HepG2 (cell line): ENCODE results near the gene EMILIN3. TPM values are rescaled to one million over a fixed set of nuclear protein-coding genes. Genes with fewer than 3 reads are reported as not detected.

Experiments used
- ATAC-seq: fragments of 200-7000 bp; cut with Tn5 transposase; 3 replicates; pipeline ENCODE4 v1.9.1; 2020; ENCODE audit warnings: mild to moderate bottlenecking, moderate library complexity
- BruUV-seq: library from RNA; stranded (reverse); fragments of 400-500 nt; replicated peaks from 2 replicates; lab custom pipeline; 2021; lab: Mats Ljungman, UMichigan
- CTCF ChIA-PET: fragments of 300-600 bp; formaldehyde crosslinking; extraction: SDS; loops from one replicate; lab custom pipeline; 2021; ENCODE audit warnings: low total read pairs, inconsistent platforms, low intra/inter-chr PET ratio; lab: Yijun Ruan, JAX
- POLR2A ChIA-PET: fragments of 350-600 bp; sonication (Branson Sonifier 250); formaldehyde crosslinking; loops from one replicate; lab custom pipeline; 2020; ENCODE audit warnings: antibody characterized with exemption, inconsistent platforms; lab: Yijun Ruan, JAX
- DNase-seq: peaks from one replicate; pipeline ENCODE4 v3.0.0-alpha.2; 2015; ENCODE audit warnings: low spot score
- FAIRE-seq: peaks from 3 replicates; lab custom pipeline; 2011; peaks lifted over from hg19 to GRCh38; lab: Jason Lieb, UNC
- H2AFZ ChIP-seq: one replicate; pipeline ENCODE4 v1.6.1; 2011; ENCODE audit warnings: low read length, inconsistent platforms
- H3K27ac ChIP-seq: fragments of 300-600 bp; 3 replicates; pipeline ENCODE4 v1.8.0; 2011; ENCODE audit warnings: mixed run types, mild to moderate bottlenecking, mixed read lengths, low read length, inconsistent platforms; ENCODE audit not compliant: insufficient read depth; ENCODE audit errors: extremely low read length
- H3K27me3 ChIP-seq, 2 experiments: fragments of 200-600 bp in 1 of 2; 2 replicates in 1 of 2; 3 replicates in 1 of 2; pipeline versions ENCODE4 v1.6.0 to v1.8.0; 2011; ENCODE audit warnings: low read length in 2 of 2, mild to moderate bottlenecking in 2 of 2, moderate library complexity in 2 of 2, inconsistent platforms in 1 of 2; ENCODE audit not compliant: insufficient read depth in 2 of 2, control insufficient read depth in 1 of 2
- H3K36me3 ChIP-seq, 2 experiments: fragments of 200-600 bp in 1 of 2; replicated peaks in 1 of 2; 2 replicates in 1 of 2; 3 replicates in 1 of 2; pipeline versions ENCODE4 v1.5.1 to v1.8.0; 2011; ENCODE audit warnings: low read length in 2 of 2, inconsistent platforms in 1 of 2; ENCODE audit not compliant: insufficient read depth in 2 of 2, control insufficient read depth in 1 of 2
- H3K4me1 ChIP-seq: 2 replicates; pipeline ENCODE4 v1.5.1; 2012; ENCODE audit warnings: low read length, inconsistent platforms; ENCODE audit not compliant: insufficient read depth
- H3K4me2 ChIP-seq: 2 replicates; pipeline ENCODE4 v1.6.0; 2011; ENCODE audit warnings: low read depth, low read length, inconsistent platforms
- H3K4me3 ChIP-seq, 3 experiments: fragments of 200-600 bp in 1 of 3; sonication (generic), shearing (Covaris generic) in 1 of 3; replicated peaks in 1 of 3; 2 replicates each; pipeline ENCODE4 v1.5.1; 2011 to 2016; ENCODE audit warnings: low read length in 3 of 3, inconsistent platforms in 2 of 3, low read depth in 2 of 3, mild to moderate bottlenecking in 2 of 3, control low read depth in 1 of 3, mixed read lengths in 1 of 3; ENCODE audit not compliant: insufficient read depth in 1 of 3
- H3K79me2 ChIP-seq: one replicate; pipeline ENCODE4 v1.6.1; 2011; ENCODE audit warnings: low read length, inconsistent platforms; ENCODE audit not compliant: insufficient read depth
- H3K9ac ChIP-seq: 2 replicates; pipeline ENCODE4 v1.6.0; 2011; ENCODE audit warnings: mild to moderate bottlenecking, low read depth, low read length, inconsistent platforms; ENCODE audit not compliant: insufficient read depth
- H3K9me3 ChIP-seq: 2 replicates; pipeline ENCODE4 v1.5.1; 2012; ENCODE audit warnings: mild to moderate bottlenecking, low read length
- H4K20me1 ChIP-seq: 2 replicates; pipeline ENCODE4 v1.6.0; 2011; ENCODE audit warnings: inconsistent platforms, mild to moderate bottlenecking, low read length, moderate library complexity; ENCODE audit not compliant: insufficient read depth
- AGO2 ChIP-seq: fragments of 200-400 bp; formaldehyde crosslinking; optimal IDR thresholded peaks from 2 replicates; pipeline ENCODE3; 2017; ENCODE audit warnings: mild to moderate bottlenecking, low read depth, low read length, moderate library complexity
- ARID3A ChIP-seq: IDR thresholded peaks from 2 replicates; pipeline ENCODE4 v1.6.1; 2012; ENCODE audit warnings: low read depth, low read length, improper control_type of control experiment
- BCL3 ChIP-seq: sonication (generic); formaldehyde crosslinking; IDR thresholded peaks from 2 replicates; pipeline ENCODE4 v1.5.1; 2020; ENCODE audit warnings: mild to moderate bottlenecking, missing genetic modification reagents, moderate library complexity
- DNMT1 ChIP-seq: sonication (generic); formaldehyde crosslinking; IDR thresholded peaks from 2 replicates; pipeline ENCODE4 v1.5.1; 2020; ENCODE audit warnings: mild to moderate bottlenecking, missing genetic modification reagents
- FOXA3 ChIP-seq: IDR thresholded peaks from 2 replicates; pipeline ENCODE4 v1.6.1; 2016; ENCODE audit warnings: missing genetic modification reagents, missing compliant biosample characterization
- NKX3-1 ChIP-seq: sonication (generic); formaldehyde crosslinking; IDR thresholded peaks from 2 replicates; pipeline ENCODE4 v1.5.0; 2020; ENCODE audit warnings: missing genetic modification reagents
- RBFOX2 ChIP-seq: fragments of 200-400 bp; formaldehyde crosslinking; IDR thresholded peaks from 2 replicates; pipeline ENCODE4 v1.6.1; 2017; ENCODE audit warnings: low read depth, mild to moderate bottlenecking, low read length
- SNRNP70 ChIP-seq: fragments of 200-400 bp; formaldehyde crosslinking; IDR thresholded peaks from 2 replicates; pipeline ENCODE4 v1.6.1; 2017; ENCODE audit warnings: mild to moderate bottlenecking, low read depth, low read length, moderate library complexity
- SRSF1 ChIP-seq: fragments of 200-400 bp; formaldehyde crosslinking; optimal IDR thresholded peaks from 2 replicates; pipeline ENCODE3; 2017; ENCODE audit warnings: mild to moderate bottlenecking, low read depth, low read length, moderate library complexity
- YEATS4 ChIP-seq: sonication (generic); formaldehyde crosslinking; IDR thresholded peaks from 2 replicates; pipeline ENCODE4 v1.4.0; 2020; ENCODE audit warnings: missing genetic modification reagents, borderline replicate concordance
- ZMYM3 ChIP-seq: sonication (generic); formaldehyde crosslinking; IDR thresholded peaks from 2 replicates; pipeline ENCODE4 v1.5.1; 2020; ENCODE audit warnings: mild to moderate bottlenecking, missing genetic modification reagents
- ZNF570 ChIP-seq: sonication (generic); formaldehyde crosslinking; IDR thresholded peaks from 2 replicates; pipeline ENCODE4 v1.4.0; 2020; ENCODE audit warnings: mild to moderate bottlenecking, missing genetic modification reagents, borderline replicate concordance
- ZNF576 ChIP-seq: sonication (generic); formaldehyde crosslinking; IDR thresholded peaks from 2 replicates; pipeline ENCODE4 v1.4.0; 2020; ENCODE audit warnings: mild to moderate bottlenecking, missing genetic modification reagents
- ZNF674 ChIP-seq: sonication (generic); formaldehyde crosslinking; IDR thresholded peaks from 2 replicates; pipeline ENCODE4 v1.5.0; 2020; ENCODE audit warnings: low read depth, mild to moderate bottlenecking, missing genetic modification reagents
- ZNF788 ChIP-seq: sonication (generic); formaldehyde crosslinking; IDR thresholded peaks from 2 replicates; pipeline ENCODE4 v1.5.0; 2020; ENCODE audit warnings: mild to moderate bottlenecking, missing genetic modification reagents, borderline replicate concordance
- WGBS: methylation state at CpG from one replicate; pipeline ENCODE4 v1.1.6; 2017; ENCODE audit warnings: low lambda C conversion rate; 5-methylcytosine and 5-hydroxymethylcytosine counted together
- in situ Hi-C: cut with HindIII; loops from 2 replicates; pipeline ENCODE4 v1.10.0; 2017; ENCODE audit warnings: low pct_unique_long_range_greater_than_20kb; ENCODE audit not compliant: extremely low pct_ligation_motif_present
- intact Hi-C: fragments of 100-400 bp; cut with micrococcal nuclease; formaldehyde crosslinking; loops from one replicate; pipeline ENCODE4 v1.10.0; 2022; ENCODE audit not compliant: unreplicated experiment
- polyA plus RNA-seq, 8 experiments: library from polyadenylated mRNA; depleted of rRNA in 3 of 8; stranded (reverse) in 7 of 8; unstranded in 1 of 8; fragments of >200 nt; fragmentation: Illumina TruSeq in 4 of 8; extraction: Trizol in 4 of 8; gene quantifications; 2 replicates each; pipeline versions ENCODE4 v1.2.1 to v1.2.3, GENCODE V29; 2011 to 2016; ENCODE audit warnings: low read depth in 4 of 8, missing spikeins in 1 of 8, mixed read lengths in 1 of 8; ENCODE audit not compliant: insufficient read depth in 1 of 8
- total RNA-seq, 5 experiments: library from RNA; depleted of rRNA; stranded (reverse); fragments of >200 nt; fragmentation: Illumina TruSeq; extraction: Trizol; gene quantifications; 2 replicates each; pipeline ENCODE4 v1.2.3, GENCODE V29; 2016; ENCODE audit warnings: low read depth in 1 of 5

Gene EMILIN3
- total and polyA plus RNA-seq, 2 of the 13 experiments (the other 11 are each of a cell fraction or from before 2014, with no cell fraction given): 0.25 to 0.29 TPM

DNA sequence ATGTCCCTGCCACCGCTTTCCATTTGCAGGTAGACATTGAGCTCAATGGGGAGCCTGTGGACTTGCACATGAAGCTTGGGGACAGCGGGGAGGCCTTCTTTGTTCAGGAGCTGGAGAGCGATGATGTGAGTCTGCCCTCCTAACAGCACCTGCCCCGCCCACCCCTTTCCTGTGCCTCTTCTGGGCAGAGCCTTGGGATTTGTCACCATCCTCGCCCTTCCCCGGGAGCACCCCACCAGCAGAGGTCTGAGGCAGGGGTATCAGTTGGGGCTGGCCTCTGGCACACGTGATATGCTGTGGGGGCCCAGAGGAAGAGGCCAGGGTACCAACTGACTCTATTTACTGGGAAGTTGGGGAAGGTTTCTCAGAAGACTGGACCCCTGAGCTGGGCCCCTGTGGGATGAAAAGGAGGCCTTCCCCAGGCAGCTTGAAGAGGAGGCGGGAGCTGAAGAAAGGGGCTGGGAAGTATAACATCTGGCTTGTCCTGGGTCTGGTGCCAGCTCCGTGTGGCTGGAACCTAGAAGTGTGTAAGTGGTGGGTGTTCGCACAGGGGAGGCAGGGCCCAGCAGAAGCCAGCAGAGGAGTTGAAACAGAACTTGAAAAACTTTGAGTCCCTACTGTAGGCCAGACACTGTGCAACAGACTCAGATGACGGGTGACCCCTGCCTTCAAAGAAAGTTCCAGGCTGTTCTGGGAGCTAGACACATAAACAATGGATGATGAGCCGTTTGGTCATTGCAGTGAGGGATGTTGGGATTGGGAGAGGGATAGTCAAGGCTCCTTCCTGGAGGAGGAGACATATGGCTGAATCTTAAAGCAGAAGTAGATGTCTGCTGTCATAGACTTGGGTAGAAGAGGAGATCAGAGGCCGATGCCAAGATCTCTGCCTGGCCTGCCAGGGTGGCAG is 18.8 kb downstream of the EMILIN3 start:
- Histone ChIP-seq H3K4me1 (peaks cover 9% of the 10 kb centered on the region), H3K4me3 (no peak overlapping the region), H4K20me1 (0 out of 2 replicates have a peak, but pooled peaks cover 4% of the 10 kb centered on the region), H3K36me3 (peaks cover 8 to 21% of the 10 kb centered on the region in 2 experiments; a peak in 3 of 5 replicates), H3K27me3 (no peaks in the 10 kb centered on the region), H2AFZ (no peak overlapping the region), H3K27ac (no peak overlapping the region), H3K9me3 (no peaks in the 10 kb centered on the region), H3K4me2 (no peak overlapping the region), H3K9ac (no peak overlapping the region), H3K79me2 (no peaks in the 10 kb centered on the region)
- ATAC-seq (no peak), DNase-seq (no peak), FAIRE-seq (no peak)
- in situ Hi-C loops (no loop called here), intact Hi-C loops (no loop called here)
- no TSS peak for BruUV-seq
- TF ChIP-seq NKX3-1 (no peak), ZNF674 (no peak)
- 96% methylated on average over 13 of the region's 13 CpGs for WGBS
- CTCF ChIA-PET: no interaction called here
- POLR2A ChIA-PET: interaction anchor here (1.1 kb wide), 1 partner anchor 14 kb away, joined by 3 read pairs; no protein-coding TSS in a partner anchor

DNA sequence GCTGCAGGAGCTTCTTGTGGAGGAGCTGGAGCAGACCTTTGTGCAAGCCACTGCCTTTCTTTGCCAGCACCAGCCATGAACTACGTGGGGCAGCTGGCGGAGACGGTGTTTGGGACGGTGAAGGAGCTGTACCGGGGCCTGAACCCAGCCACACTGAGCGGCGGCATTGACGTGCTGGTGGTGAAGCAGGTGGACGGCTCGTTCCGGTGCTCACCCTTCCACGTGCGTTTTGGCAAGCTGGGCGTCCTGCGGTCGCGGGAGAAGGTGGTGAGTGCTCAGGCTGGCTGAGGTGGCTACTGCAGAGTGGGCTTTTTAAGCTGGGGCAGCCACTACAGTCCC is 20.9 kb downstream of the EMILIN3 start:
- peaks cover 5% of the 10 kb centered on the region for H3K79me2 ChIP-seq
- BruUV-seq: no TSS peak
- H3K4me1 ChIP-seq: peaks cover 28% of the 10 kb centered on the region
- no peak overlapping the region for H3K4me3 ChIP-seq
- H2AFZ ChIP-seq: no peak overlapping the region
- POLR2A ChIA-PET: no interaction called here
- H4K20me1 ChIP-seq: 0 out of 2 replicates have a peak, but pooled peaks cover 4% of the 10 kb centered on the region
- peaks cover 6 to 17% of the 10 kb centered on the region in 2 experiments; a peak in 3 of 5 replicates for H3K36me3 ChIP-seq
- H3K27me3 ChIP-seq: no peaks in the 10 kb centered on the region; a peak in 1 of 5 replicates
- no peaks in the 10 kb centered on the region for H3K9me3 ChIP-seq
- no peak for FAIRE-seq
- no peak overlapping the region for H3K27ac ChIP-seq
- 94% methylated on average over 17 of the region's 17 CpGs for WGBS
- DNase-seq: no peak
- no peak overlapping the region for H3K4me2 ChIP-seq
- CTCF ChIA-PET: no interaction called here
- in situ Hi-C loops (no loop called here), intact Hi-C loops (no loop called here)
- ATAC-seq: no peak
- no peak overlapping the region for H3K9ac ChIP-seq
- TF ChIP-seq RBFOX2: 0 out of 2 replicates have a peak, but pooled peaks have one; percentile 22
- TF ChIP-seq ZMYM3 (CRISPR knock-in tag): no peak
- TF ChIP-seq ARID3A: no peak
- TF ChIP-seq FOXA3 (CRISPR knock-in tag): no peak
- no peak for TF ChIP-seq SNRNP70
- TF ChIP-seq SRSF1: no peak
- TF ChIP-seq ZNF788 (CRISPR knock-in tag): no peak
- no peak for TF ChIP-seq ZNF576 (CRISPR knock-in tag)
- peak; percentile 27 for TF ChIP-seq AGO2
- no peak for TF ChIP-seq ZNF570 (CRISPR knock-in tag)
- no peak for TF ChIP-seq BCL3 (CRISPR knock-in tag)
- no peak for TF ChIP-seq YEATS4 (CRISPR knock-in tag)
- TF ChIP-seq DNMT1: peak; percentile 35; the same call in 1 of the 2 replicates
